GM21825 (cell line): ENCODE results near the gene LAD1.

Experiments used
- ATAC-seq: cut with Tn5 transposase; IDR thresholded peaks from one replicate; pipeline ENCODE4 v1.9.1; 2021; ENCODE audit warnings: mild to moderate bottlenecking, moderate library complexity; ENCODE audit not compliant: unreplicated experiment

The LAD1 gene

DNA sequence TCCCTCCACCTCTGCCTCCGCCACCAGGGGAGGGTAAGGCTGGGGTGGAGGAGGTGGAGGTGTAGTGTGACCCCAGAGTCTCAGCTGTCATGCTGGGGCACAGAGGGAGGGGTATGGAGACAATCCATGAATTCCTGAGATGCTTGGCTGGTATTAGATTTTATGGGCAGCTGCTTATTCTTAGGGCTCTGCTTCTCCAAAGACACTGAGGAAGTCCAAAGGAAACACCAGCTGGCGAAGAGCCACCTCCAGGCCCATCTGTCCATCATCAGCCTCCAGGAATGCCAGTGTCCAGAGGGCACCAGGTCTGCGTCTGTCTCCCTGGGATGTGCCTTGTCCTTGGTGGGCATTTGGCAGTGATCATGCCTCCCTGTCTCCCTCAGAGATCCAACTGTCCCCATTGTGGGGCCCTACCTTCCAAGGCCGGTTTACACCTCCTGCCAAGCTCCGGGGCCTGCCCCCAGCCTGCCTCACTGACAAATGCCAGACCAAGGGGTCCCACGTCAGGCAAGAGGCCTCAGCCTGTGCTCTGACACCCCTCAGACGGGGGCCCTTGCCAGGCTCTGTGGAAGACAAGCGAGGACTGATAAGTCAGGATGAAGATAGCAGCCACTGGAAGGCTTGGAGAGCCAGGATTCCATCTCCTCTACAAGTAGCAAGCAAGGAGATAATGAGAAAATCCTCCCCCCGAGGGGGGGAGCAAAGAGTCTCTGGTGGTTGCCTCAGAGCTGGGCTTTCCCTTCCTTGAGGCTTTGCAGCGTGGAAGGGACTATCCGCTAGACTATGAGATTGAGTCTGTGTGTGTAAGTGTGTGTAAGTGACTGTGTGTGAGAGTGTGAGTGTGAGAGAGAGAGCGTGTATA lies 20.9 kb upstream of the LAD1 start:
- ATAC-seq = no peak

DNA sequence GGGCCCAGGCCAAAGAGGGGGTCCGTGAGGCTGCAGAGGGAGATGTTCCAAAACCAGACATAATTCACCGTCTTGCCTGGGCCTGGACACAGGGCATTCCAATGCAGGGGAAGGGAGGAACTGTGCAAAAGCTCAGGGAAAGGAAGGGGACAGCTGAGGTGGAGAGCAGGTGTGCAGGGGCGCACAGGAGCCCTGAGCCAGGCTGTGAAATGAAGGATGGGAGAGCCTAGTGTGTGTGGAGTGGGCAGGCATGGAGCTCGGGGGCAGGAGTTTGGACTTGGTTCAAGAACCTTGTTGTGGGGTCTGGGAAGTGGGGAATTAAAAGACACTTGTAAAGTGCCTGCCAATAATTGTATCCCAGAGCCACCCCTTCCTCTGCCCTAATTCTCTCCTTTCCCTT lies 20.1 kb upstream of the LAD1 start:
- no peak for ATAC-seq

DNA sequence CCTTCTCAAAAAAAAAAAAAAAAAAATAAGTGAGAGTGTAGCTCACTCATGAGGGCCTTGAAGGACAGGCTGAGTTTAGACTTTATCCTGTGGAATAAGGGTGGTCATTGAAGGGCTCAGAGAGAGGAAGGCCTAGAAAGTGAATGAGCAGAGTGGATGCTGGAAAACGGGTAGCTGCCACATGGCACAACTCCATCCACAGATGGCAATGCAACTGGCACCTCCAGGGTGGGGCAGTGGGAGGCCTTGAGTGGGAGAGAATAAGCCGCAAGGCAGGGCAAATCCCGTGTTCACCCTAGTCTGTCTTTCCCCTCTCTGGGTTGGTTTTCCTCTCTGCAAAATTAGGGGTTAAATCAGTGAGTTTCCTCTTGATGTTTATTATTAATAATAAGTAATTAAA lies 19.3 kb upstream of the LAD1 start:
- no peak for ATAC-seq

DNA sequence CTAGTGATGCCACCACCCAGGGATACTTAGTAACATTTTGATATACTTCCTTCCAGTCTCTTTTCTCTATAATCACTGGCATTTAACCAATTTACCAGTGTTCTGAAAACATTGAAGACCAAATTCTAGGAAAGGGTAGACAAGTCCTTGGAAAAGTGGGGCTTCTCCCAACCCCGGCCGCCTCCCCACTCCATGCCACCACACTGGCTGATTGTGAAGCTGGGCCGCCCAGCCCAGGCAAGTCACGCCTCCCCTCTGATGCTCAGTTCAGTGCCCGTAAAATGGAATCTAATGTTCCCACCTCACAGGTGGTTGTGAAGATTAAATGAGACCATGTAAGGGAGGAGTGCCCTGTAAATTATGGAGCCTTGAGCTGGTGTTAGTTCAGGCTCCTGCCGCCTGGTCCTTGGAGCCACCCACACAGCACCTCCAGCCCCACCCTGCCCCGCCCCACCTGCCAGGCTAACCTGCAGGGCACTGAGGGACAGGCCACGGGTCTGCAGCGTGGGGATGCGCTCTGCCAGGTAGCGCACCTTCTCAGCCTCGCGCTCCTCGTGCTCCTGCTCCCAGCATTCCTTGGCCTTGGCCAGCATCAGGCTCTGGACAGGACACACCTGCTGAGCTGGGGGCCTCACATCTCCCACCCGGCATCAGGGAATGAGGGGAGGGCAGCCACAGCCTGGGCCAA lies 15.1 kb upstream of the LAD1 start:
- no peak for ATAC-seq

DNA sequence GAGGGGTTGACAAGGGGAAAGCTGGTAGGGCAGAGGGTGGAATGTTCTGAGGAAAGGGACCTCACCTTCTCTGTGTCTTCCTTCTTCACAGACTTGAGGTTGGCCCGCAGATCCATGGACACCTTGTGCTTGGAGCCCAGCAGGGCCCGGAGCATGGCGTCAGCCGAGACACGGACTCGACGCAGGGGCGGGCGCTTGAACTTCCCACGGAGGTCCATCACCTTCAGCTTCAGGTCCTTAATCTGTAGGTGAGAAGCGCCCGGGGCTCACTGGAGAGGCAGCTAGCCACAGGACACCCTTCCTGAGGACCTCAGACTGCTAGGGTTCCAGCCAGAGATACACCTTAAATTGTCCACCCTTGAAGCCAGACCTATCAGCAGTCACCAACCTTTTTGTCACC lies 12.2 kb upstream of the LAD1 start:
- ATAC-seq = no peak

DNA sequence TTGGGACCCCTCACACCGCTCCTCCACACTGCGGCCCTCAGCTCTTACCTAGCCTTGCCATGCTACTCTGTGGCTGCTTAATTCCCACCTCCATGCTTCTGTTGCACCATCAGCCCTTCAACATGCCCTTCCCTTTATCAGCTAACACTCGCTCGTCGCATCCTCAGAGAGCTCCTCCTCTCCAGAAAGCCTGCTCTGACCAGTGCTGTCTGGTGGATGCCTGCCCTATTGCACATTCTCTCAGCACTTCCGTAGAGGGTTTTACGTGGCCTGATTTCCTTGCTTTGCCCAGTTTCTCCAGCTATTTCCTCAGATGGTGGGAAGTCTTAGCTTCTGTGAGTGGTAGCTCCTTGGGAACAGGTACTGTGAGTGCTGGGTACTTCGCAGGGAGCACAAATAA lies 10.3 kb upstream of the LAD1 start:
- ATAC-seq = no peak

DNA sequence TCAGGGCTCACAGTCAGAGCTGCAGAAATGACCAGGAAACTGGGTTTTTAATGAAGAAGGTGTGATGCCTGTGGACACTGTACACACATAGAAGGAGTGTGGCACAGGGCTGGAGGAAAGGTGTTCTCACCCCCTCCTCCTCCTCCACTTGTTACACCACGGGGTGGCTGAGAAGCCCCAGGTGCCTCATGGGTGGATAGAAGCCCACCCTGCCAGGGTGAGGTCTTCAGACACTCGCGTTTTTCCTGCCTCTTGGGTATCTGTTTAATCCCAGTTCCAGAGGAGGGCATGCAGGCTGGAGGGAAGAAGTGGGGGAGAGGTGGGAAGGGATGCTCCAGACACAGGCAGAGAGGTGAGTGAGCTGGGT lies 9.7 kb upstream of the LAD1 start:
- ATAC-seq = no peak

DNA sequence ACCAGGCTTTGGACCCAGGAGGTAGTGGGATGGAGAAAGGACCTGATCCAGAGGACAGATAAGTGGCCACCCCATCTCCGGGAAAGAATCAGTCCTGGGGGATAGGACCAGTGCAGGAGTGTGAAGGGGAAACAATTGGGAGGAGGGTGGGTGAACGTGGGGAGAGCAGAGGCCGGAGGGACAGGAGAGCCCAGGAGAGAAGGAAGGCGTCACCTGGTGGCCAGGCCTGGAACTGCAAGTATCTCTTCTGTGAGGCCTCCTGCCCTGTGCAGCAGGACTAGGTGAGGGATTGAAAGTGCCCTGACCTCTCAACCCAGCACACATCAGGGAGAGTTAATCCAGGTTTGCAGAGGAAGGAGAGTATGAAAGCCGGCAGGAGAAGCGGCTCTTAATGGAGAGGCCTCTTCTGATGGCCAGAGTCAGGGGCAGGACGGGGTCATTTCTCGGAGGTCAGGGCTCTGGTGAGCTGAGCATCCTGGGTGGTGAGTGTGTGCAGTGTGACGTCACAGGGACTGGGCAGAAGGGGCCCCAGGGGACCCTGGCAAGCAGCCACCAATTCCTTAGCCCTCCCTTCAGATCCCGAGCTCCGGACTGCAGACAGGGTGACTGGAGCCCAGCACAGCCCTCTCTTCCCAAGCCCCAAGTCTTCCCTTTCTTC lies 9.2 kb upstream of the LAD1 start:
- ATAC-seq = no peak

DNA sequence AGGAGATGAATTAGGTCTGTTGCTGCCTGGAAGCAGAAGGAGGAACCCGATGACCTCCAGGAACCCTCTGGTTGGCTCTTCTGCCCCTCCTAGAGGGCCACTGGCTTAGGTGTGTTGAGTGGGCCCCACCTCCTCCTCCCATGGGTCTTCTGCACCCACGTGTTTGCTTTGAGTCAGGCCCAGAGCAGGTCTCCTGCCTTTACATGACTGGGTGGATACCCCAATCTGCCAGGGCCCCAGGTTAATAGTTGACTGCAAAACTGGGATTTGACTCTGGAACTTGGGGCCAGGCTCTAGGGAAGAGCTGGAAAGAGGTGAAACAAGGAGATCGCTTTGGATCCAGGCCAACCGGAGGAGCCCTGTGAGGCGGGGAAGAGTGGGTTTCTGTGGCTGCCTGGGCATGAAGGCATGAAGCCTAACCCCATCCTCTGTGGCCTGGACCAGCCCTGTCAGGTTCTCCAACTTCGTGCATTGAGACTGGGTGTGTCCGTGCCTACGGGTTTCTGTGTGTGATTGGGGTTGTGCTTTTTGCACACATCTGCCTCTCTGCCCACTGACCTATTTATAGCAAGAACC lies 7.8 kb upstream of the LAD1 start:
- ATAC-seq = no peak

DNA sequence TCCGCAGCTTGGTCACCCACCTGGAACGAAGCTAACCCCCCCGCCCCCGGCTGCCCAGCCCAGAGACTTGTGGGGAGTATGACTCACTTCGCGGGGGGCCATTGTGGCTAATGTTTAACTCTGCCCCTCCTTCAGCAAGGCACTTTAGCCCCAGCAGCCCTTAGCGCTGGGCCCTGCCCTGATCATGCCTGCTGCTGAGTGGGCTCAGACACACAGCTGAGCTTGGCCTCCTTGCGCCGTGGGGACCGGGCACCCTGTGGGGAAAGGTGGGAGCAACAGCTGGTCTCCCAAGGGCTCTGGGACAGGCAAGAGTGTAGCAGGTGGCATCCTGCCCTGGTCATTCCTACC lies 6.3 kb upstream of the LAD1 start:
- ATAC-seq = no peak

DNA sequence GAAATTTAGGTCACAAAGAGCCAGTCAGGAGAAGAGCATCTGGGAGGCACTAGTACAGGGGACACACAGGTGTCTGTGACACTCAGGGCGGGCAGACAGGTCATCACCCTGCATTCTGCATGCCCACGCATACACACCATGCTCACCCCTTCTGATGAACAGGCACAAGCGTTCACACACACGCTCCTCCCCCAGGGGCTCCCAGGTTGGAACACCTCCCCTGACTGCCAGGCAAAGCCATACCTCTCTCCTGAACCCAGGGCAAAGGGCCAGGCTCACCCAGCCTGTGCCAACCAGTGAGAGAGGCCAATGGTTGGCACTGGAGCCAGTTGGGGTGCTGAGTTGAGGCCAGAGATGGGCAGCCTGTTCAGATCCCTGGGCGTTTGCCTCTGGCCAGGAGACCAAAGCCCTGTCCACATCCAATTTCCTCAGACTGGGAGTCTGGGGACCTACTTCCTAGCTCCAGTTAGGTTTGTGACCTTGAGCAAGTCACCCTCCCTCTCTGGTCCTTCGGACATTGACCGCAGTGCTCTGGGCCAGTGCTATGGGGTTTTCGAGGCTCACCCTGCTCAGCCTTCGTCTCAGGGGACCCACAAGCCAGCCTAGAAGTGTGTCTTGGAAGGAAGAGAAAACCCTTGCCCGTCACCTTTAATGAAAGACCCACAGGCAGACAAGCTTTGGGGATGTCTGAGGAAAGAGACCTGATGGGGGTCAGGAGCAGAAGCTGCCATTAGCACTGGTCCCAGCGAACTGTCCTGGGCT lies 5.8 kb upstream of the LAD1 start:
- ATAC-seq = no peak

DNA sequence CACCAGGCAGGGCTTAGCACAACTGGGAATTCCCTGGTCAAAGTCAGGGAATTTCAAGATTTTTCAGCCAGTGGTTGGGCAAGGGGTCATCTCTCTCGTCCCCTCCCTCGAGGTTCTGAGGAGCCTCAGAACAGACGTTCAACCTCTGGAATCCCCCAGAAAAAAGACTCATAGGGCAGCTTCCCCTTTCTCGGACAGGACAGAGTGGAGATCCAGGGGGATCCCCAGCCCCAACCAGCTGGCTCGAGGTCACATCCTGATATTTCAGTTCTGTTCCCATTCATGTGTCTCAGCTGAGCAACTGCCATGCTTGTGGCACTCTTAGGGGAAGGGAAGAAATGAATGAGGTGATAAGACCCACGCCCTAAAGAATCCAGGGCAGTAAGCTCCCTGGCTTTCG lies 4.9 kb upstream of the LAD1 start:
- no peak for ATAC-seq

DNA sequence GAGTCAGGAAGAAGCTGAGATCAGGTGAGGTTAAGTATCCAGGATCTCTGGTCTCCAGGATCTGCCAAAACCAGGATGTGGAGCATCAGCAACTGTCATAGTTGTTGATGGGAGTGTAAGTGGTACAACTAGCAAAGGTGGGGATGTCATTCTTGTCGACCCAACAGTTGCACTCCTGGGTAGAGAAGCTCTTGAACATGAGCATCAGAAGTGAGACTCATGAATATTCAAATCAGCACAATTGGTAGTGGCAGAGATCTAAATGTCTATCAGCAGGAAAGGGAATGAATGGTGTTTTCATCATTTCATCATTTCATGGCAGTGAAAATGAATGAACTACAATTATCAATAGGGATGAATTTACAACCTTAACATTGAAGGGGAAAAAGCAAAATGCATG lies 4.2 kb upstream of the LAD1 start:
- no peak for ATAC-seq

DNA sequence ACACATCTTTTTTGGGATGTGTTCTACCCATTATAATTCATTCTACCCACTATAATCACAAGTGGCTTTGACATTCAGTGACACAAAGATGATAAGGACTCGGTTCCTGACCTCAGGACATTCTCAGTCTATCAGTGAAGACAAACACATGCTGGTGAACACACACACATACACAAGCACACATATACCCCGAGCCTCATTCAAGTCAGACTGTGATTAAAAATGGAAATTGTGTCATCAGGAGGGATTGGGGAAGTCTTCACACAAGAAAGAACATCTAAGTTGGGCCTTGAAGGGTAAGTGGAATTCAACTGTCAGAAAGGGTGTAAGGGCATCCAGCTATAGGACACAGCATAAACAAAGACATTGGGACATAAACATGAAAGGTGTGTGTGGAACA lies 2.6 kb upstream of the LAD1 start:
- no peak for ATAC-seq

DNA sequence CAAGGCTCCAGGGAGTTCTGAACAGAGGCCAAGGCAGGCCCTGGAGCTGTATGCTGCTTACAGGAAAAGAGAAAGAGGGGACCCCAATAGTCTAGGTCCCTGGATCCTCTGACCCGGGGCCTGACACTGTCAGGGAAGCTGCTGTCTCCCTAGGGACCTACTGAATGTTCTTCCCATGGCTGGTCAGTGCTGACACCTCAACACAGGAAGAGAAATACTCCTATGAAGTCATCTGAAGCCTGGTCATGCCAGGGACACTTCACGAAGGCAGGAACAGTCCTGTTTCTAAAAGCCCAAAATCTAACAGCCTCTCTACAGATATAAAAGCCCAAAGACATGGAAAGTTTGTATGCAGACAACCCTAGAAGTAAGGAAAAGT lies 1.7 kb upstream of the LAD1 start:
- ATAC-seq = no peak

DNA sequence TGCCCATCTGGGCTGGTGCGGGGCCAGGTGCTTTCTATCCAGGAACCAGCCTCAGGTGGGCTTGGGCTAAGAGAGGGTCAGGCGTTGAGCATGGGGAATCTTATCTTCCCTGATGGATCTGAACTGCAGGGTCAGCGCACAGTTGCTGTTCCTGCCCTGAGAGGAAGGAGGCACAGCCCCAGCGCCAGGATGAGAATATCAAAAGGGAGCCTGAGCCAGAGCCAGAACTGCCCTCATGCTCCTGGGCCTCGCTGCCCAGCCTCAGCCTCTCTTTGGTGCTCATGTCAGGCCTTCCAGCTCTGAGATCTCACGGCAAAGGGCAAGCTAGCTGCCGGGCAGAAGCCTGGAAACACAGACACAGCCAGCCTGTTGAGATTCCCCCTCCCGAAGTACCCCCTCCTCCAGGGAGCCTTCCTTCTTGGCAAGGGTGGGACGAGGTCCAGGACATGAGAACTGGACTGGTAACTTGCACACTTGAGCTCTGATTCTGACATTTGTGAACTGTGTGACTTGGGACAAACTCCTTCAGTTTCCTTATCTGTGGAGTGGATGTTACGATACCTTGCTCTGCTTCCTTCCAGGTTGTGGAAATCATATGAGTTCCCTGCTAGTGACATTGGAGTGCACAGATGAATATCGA lies 1.2 kb upstream of the LAD1 start:
- ATAC-seq = no peak

DNA sequence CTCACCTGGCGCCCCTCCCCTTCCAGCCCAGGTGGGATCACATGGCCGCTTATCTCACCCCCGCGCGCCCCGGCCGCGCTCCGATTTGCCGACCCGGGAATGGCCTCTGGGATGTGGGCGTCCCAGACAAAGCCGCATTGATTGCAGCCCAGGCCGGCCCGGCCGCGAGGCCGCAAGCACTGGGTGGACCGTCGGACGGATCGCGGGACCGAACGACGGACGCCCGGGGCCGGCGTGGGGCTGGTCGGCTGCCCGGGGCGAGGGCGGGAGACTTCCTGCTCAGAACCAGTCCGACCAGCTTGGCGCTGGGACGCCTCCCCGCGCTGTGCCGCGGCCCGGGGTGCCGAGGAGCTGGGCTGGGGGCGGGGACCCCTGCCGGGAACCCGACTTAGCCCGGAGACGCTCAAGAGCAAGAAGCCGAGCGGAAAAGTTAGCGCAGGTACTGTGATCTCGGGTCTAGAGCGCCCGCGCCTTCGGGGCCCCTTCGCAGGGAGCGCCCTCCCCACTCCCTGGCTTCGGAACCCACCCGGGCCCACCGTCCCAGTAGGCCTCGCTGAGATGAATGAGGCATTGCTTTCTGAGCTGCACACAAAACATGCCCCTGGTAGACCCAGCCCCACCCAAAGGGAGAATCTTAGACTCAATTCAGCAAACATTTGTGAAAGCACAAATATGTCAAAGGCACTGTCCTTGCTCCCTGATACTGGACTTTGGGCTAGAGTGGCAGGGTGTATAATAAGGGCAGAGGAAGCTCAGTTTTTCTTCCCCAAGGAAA lies 415 bp upstream of the LAD1 start:
- ATAC-seq = no peak

DNA sequence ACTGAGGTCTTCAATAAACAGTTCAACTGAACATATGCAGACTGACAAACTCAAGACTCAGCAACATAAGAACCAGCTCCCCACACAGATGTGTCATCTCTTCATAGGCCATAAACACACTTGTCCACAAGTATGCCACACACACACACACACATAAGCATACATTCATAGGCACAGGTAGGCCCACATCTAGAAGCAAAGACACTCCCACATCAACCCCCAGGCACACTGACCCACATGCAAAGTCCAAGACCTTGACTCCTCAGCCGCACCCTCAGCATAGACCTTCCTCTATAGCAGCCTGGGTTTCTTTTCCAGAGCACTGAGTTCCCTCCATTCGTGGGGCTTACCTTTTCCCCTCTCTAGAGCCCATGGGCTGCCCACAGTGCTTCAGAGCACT lies 1.4 kb downstream of the LAD1 start:
- no peak for ATAC-seq

DNA sequence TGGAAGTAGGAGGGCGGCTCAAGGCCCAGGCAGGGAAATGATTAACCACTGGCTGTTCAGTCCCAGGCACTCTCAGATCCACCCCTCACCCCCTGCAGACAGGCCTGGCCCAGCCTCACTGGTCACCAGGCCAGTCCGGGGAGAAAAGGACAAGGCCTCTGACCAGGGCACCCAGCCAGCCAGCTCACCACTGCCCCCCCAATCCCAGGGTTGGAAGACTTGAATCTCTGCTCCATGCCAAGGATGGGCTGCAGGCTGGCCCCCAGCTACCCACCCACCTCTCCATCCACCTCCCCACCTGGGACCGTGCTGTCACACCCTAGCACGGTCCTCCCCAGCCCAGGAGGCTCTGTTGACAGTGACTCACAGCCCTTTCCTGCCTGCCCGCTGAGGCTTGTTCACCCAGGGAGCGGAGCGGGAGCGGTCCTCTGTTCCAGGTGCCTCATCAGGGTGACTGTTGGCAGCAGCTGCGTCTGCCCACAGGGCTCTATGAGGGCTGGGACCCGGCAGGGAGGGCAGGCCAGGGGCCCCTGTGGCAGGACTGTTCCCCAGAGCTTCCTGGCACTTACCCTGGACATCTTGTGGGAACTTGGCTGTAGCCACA lies 2.2 kb downstream of the LAD1 start:
- ATAC-seq = no peak

DNA sequence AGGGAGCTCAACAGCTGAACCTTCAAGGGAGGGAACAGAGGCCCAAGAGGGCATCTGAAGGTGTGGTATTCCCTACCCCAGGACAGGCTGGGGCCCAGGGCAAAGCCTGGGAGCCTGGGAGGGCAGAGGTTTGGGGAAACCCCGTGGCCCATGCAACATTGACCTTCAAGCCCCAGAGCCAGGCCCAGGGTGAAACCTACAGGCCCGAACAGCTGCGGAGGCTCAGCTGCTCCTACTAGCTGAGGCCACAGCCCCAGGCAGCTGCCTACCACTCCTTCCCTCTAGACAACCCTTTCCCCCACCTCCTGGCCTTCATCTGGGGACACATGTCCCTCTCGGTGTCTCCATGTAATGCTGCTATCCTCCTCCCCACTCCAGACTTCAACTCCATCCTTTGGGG lies 3.2 kb downstream of the LAD1 start:
- ATAC-seq = no peak
